ENCODE measurements around the gene LINGO1. TPM values are rescaled to one million over a fixed set of nuclear protein-coding genes. Genes with fewer than 3 reads are reported as not detected.
A peak's percentile ranks its signal among the peaks of the same experiment; 100 is the strongest.

The LINGO1 gene
- total and polyA plus RNA-seq, 2 of the 8 experiments (the other 6 are each of a cell fraction or from before 2014, with no cell fraction given): 57.1 to 114 TPM

- TF ChIP-seq CTCF (IDR thresholded peaks at IDR 0.05; ENCODE audit: control extremely low read depth in 1 of 3, insufficient read depth in 1 of 3, low read depth in 1 of 3, low read length in 3 of 3) (peak in 2 of 3 experiments; percentile 100; a peak in 3 of 4 replicates), SRF (IDR thresholded peaks at IDR 0.05; ENCODE audit: low read depth, low read length) (peak; percentile 44; the same call in 1 of the 2 replicates), ATF2 (IDR thresholded peaks at IDR 0.05; ENCODE audit: low read length) (peak; percentile 65; the same call in 1 of the 2 replicates), SIX5 (IDR thresholded peaks at IDR 0.05; ENCODE audit: low read depth, low read length) (no peak), KDM1A (IDR thresholded peaks at IDR 0.05; ENCODE audit: borderline replicate concordance, low read length) (peak; percentile 36; the same call in 1 of the 2 replicates), BRCA1 (IDR thresholded peaks at IDR 0.05; ENCODE audit: low read depth, low read length) (no peak), SUZ12 (IDR thresholded peaks at IDR 0.05; ENCODE audit: low read length) (no peak), JUND (IDR thresholded peaks at IDR 0.05; ENCODE audit: low read length) (no peak), NANOG (IDR thresholded peaks at IDR 0.05; ENCODE audit: insufficient read depth, low read depth, low read length, poor library complexity, severe bottlenecking) (peak; percentile 67), TBP (IDR thresholded peaks at IDR 0.05; ENCODE audit: low read depth, low read length) (no peak; the same call in 1 of the 2 replicates), ATF3 (IDR thresholded peaks at IDR 0.05; ENCODE audit: insufficient read depth, low read depth, low read length) (peak; percentile 63; the same call in 1 of the 2 replicates), POLR2A (IDR thresholded peaks at IDR 0.05; ENCODE audit: control extremely low read depth in 1 of 2, low read depth in 2 of 2, low read length in 2 of 2) (peak in 1 of 2 experiments; percentile 68; a peak in 2 of 3 replicates), RBBP5 (IDR thresholded peaks at IDR 0.05; ENCODE audit: borderline replicate concordance, low read depth, low read length) (peak; percentile 1; the same call in 1 of the 2 replicates), KDM5A (IDR thresholded peaks at IDR 0.05; ENCODE audit: low read length) (no peak), ZNF274 (IDR thresholded peaks at IDR 0.05; ENCODE audit: borderline replicate concordance, extremely low read depth, low read length) (no peak), POLR2AphosphoS5 (IDR thresholded peaks at IDR 0.05; ENCODE audit: low read depth, low read length) (peak; percentile 40; the same call in 1 of the 2 replicates), KDM4A (IDR thresholded peaks at IDR 0.05; ENCODE audit: low read depth, low read length, severe bottlenecking) (peak; percentile 63), TEAD4 (IDR thresholded peaks at IDR 0.05; ENCODE audit: low read depth, low read length) (peak; percentile 39; the same call in 1 of the 2 replicates)
Measured at GRCh38 chr15:77633134-77633912, 611 bp upstream of the LINGO1 start (continued).

Data from H1 (cell line).